GM19043 (cell line): Measurements from ENCODE around the gene PLCB1.

Source experiments
- ATAC-seq: cut with Tn5 transposase; IDR thresholded peaks from one replicate; pipeline ENCODE4 v1.9.1; 2021; ENCODE audit warnings: low read depth; ENCODE audit not compliant: unreplicated experiment

The PLCB1 gene

DNA sequence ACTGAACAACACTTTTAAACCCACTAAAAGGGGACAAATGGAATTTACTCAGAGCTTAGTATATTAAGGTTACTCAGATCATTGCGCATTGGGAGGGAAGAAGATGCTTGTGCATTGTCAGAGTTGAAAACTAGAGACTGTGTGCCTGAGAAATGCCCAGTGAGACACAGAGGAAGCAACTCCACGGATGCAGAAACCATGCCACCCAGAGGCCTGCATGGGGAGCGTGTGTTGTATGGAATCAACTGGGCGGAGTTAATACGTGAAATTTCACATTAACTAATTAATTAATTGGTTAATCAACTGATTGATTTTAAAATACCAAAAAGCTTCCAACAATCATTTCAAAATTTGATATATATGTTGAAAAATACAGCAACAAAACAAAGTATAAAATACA lies 391.6 kb downstream of the PLCB1 start:
- ATAC-seq: no peak

DNA sequence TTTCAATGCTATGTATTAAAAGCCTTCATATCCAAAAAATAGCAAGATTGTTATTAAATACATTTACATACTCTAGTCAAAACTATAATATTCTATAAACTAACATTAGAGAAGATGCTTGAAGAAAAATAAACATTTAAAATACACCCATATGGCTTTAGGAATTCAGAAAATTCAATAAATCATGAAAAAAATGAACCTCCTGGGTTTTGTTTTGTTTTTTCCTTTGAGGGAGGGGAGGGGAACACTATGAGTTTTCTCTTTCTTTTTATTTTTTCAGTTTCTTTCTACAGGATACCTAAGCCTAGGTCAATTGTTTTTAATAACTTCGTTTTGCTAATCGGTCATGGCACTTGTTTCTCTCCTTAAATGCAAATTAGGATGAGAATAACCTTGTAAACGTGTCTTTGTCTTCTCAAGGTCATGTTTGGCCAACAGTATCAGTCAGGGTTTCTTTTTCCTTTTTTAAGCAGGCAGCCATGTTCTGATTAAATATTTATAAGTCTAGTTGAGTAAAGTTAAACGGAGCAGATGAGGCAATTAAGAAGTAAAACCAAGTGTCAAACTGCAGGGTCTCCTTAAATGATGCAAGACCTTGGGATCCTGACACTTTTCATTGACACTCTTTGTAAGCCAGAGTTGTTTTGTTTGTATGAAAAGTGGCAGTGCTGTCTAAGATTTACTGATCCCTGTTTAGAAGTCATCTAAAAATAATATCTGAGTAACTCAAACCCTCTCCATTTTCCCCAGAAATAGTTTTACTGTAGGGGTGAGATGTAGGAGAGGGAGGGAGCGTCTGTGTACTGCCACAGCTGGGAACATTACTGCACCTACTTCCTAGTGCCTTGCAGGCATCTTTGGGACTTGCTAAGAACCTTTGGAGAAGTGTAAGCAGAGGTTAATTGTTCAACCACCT lies 392.3 kb downstream of the PLCB1 start:
- ATAC-seq: no peak

DNA sequence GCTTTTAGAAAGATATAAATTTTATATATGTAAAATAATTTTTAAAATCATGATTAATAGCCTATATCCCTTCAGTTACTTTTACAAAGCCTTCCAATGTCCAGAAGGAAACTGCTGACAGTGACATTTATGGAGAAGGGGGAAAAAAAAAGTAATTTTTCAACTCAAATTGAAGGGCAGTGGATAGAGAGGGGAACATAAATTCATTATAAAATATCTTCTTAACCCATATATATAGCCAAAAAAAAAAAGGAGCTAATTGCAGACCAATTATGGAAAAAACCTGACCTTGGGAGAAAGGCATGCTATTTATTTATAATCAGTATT lies 392.9 kb downstream of the PLCB1 start:
- ATAC-seq: no peak

DNA sequence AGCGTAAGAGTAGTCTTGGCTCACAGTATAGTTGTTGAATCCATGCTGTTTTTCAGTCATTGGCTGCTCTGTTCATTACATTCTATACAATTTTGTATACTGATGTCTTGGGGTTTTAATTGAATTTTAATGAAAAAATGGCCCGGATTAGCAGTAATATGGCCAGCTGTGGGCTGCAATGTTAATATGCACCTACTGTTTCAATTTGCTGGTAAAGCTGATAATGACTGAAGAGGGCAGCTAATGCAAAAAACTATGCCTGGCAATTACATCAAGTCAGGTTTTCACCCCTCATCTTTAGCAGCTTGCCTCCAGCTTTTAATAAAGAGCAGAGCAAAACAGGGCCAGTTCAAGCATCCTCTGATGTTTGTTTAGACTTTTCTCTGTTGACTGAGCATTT lies 394.5 kb downstream of the PLCB1 start:
- no peak for ATAC-seq

DNA sequence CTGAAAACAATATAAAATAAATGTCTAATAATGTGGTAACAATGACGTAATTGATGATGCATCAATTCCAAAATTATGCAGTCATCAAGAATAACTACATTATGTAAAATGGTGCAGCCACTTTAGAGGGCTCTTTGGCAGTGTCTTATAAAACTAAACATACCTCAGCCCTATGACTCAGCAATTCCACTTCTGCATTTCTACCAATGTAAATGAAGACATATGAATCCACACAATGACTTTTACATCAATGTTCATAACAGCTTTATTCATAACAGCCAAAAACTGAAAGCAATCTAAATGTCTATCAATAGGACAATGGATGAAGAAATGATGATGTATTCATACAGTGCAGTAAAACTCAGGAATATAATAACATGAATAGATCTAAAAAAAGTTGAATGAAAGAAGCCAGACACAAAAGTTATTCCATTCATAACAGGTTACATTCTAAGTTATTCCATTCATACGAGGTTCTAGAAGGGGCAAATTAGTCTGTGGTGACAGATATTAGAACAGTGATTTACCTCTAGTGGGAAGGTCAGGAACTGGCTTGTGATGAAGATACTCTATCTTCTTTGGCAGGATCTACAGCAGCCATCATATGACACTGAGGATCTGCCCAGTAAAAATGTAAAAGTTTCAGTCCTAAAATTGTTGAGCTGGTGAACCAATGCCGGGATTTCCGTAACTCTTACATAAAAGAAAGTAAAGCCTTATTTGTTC lies 396.1 kb downstream of the PLCB1 start:
- ATAC-seq: peak; percentile 48

DNA sequence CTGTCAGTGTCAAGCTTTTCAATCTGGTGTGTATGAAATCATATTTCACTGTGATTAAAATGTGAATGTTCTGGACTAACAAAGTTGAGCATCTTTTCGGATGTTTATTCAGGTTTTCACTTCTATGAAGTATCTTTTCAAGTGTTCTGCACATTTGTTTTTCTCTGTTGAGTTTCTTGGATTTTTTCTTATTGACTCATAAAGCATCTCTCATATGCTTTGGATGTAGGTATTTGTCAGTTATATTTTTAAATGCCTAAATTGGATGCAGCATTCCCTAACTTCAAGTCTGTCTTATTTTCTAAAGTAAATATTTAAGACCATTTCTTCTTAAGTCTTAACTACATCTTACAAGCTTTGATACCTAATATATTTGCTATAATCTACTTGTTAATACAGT lies 398.0 kb downstream of the PLCB1 start:
- no peak for ATAC-seq

DNA sequence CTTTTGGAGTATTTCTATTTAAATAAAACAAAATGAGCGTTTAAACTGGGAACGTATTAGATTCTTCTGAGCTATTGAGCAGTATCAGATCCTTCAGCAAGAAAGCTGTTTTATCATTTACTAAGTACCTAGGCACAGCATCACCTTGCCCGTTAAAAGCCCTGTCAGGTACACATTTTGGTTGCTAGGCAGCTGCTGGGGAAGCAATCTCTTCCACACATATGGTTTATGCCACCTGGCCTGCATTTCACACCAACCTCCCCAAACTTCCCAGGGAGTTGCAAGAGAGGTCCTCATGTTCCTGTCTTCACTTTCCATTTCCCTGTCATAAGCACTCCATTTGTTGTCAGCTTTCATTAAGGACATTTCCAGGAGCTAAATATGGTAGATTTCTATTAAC lies 400.1 kb downstream of the PLCB1 start:
- ATAC-seq: no peak

DNA sequence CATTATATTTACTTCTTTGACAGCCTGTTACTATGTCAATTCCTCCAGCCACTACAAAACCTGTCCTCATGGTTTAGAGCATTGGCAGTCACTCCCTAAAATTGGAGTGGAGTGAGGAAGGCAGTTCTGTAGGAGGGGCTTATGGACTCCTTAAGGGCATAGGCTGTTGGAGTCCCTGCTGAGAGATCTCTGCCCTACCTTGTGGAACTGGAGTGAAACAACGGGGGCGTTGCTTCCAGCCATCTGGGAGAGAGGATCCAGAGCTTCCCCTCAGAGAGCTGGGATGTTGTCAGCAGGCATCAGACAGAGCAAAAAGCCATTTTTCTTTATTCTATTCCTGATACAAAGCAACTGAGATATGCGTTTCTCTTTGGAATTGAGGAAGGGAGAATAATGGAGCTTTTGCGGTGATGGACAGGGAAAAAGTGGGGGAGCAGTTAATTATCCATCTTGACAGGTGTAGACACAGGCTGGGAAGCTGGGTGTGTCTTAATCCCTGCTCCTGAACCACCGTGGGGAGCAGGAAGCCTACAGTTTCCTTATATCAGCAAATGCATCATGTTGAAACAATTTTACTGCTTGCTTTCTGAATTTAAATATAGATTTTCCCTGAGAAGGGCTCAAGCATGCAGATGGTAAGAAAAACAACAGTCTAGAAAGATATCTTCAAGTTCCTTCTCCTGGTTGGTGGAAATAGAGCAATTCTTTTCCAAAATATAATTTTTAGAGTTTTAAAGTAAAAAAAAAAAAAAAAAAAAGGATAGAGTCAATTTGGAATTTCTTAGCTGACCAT lies 402.5 kb downstream of the PLCB1 start:
- ATAC-seq: no peak

DNA sequence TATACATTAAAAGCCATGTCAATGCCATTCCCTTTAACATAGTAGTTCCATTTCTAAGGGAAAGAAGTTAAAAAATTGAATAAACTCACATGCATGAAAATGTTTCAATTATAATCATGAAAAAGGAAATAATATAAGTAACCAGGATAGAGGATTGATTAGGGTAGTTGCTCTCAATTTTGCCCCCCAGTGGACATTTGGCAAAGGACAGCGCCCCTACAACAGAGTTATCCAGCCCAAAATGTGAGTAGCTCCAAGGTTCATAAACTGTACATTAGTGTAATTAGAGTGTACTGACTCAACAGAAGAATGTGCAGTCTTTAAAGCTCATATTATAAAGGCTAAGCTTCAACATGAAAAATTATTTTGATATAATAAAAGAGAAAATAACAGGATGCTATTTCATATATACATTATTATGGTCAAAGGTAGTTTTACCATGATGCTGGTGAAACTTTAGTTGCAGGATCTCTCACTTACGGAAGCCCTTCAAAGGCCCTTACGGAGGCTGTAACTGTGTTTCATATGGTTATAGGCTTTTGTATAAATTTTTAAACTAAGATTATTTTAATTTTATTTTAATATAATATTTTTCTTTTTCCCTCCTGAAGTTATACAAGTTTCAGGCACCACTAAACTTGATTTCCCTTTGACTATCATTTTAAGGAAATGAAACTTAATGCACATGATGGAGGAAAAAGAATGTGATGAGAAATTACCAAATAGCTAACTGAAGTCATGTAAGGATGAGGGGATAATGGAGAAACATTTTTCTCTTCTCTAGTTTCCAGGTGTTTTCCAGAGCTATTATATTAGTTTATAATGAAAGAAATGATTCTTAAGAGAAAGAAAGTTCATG lies 403.6 kb downstream of the PLCB1 start:
- ATAC-seq: no peak

DNA sequence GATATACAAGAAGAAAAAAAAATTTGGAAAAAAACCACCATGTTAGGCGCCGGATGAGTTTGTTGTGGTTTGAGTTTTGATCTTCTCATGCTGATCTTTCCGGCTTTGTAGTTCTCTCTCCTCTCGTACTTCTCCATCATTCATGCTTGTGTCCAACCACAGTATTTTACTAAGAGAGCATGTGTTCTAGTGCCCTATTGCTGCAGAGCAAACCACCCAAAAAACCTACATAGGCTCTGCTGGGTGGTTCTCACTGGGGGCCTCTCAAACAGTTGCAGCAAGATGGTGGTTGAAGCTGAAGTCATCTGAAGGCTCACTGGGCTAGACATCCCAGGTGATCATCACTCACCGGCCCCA lies 404.2 kb downstream of the PLCB1 start:
- ATAC-seq: no peak

DNA sequence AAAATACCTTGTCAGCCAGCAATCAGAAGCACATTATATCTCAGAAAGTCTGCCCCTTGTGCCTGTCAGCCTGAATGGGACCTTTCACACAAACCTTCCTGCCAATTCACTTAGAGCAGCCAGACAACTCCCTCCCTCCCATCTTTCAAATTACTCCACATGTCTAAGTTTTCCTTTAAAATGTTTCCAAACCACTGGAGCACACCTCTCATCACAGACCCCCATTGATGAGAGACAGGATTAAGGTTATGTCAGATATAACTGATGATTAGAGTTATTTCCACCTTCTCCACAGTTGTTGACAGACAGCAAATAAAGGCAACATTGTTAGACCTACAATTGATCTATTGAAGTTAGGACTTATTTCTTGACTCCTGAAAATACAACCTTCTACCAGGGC lies 408.4 kb downstream of the PLCB1 start:
- no peak for ATAC-seq

DNA sequence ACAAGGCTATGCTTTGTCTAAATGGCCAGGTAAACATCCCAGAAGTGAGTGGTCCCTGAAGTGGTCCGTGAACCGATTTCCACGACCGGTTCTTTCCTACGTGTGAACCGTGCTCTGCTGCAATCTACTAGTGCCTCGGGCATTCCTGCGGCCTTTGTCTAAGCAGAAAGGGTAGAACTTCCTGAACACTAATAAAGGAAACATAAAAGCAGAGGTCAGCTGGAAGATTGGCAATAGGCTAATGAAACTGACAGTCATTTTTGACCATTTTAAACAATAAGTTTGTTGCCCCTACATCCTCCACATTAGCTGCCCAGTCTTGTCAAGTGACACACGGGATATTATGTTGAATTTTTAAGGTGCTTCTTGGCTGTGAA lies 410.0 kb downstream of the PLCB1 start:
- no peak for ATAC-seq

DNA sequence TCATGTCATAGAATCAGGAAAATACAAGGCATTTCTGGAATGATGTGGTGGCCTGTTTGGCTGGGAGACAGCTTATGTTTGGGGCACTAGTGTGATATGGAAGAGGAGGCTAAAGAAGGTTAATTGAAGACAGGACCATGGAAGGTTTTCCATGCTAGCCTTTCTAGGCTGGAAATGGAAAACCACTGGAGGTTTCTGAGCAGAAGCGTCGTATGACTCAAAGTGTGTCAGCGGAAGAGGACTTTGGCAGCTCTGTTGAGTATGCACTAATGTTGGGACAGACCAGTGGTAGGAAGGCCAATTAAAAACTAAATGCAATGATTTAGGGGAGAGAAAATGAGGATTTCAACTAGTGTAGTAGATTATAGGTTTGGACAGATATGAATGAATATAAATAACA lies 413.1 kb downstream of the PLCB1 start:
- ATAC-seq: no peak

DNA sequence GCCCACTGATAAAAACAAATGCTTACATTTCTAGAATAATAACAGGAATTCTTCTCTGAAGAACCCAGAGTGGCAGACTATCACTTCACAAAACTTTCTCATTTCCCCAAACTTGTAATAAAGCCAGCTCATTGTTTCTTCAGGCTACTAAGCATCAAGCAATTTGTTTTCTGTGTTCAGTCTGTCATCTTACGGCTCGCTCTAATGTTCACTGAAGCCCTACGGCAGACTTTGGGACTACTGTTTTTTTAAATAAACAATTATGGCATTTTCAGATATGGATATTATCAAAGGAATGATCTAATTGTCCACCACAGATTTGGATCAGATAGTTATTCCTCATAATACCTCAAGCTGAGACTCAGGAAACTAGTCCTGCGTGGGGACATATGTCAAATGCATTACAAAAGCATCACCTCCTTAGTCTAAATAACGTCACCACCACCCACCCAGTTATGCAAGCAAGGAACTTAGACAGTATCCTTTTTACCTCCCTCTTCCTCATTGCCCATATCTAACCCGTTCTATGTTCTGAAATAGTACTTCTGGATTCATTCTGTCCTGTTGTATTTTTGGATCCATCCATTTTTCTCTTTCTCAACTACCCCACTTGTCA lies 415.1 kb downstream of the PLCB1 start:
- ATAC-seq: no peak

DNA sequence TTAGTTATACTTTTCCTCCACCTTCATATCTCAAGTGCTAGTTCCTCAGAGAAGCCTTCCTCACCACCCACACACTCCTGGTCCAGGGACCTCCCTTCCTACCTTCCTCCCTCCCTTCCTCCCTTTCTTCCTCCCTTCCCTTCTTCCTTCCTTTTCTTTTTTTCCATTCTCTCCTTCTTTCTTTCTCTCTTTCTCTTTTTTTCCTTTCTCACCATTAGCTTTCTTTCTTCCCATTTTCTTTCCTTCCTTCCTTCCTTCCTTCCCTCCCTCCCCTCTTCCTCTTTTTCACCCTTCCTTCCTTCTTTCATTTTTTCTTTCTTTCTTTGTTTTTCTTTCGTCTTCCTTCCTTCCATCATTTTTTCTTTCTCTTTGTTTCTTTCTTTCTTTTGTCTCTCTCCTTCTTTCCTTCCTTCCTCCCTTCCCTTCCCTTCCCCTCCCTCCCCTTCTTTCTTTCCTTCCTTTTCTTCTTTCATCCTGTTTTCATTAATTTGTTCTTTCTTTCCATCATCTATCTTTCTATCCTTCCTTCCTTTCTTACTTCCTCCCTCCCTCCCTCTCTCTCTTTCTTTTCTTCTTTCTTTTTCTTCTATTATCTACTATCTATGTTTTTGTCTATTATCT lies 416.0 kb downstream of the PLCB1 start:
- no peak for ATAC-seq

DNA sequence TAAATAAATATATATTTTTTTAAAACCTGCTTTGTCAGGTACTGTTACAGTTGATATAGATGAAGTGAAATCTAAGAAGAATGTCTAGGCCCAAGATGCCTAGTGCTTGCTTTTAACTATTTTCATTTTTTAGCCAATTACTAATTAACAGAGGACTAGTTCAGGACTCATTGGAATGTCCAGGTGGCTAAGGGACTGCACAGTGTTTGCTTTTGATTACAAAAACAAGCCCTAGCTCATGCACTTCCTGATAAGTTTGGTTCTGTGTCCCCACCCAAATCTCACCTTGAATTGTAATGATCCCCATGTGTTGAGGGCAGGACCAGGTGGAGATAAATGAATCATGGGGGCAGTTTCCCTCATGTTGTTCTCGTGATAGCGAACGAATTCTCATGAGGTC lies 417.1 kb downstream of the PLCB1 start:
- ATAC-seq: no peak

DNA sequence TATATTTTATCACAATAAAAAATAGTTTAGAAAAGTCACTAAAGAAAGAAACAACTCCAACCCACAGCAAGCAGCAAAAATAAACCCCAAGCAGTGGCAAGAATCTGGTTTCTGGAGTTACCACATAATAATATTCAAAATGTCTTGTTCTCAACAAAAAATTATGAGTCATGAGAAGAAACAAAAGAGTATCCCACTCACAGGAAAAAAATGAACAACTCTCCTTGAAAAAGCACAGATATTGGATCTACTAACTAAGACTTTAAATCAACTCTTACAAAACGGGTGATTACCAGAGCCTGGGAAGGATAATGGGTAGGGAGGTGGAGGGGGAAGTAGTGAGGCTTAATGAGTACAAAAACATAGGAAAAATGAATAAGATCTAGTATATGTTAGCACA lies 425.6 kb downstream of the PLCB1 start:
- ATAC-seq: no peak

DNA sequence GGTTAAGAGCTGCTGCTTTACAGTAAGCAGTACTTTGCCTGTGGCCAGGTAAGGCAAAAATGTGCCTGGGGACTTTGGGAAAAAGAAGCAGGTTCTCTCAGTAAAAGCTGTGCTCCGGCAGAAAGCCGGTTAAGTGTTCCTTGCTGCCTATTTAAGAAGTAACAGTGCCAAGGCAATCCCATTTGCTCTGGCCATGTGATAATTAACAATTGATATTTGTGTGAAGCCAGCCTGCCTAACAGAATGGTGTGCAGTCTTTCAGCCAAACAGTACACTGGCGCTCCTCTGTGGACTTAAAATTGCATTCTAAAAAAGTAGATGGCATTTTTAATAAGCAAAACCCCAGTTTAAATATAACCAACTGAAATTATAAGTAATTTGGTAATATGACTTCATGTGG lies 430.3 kb downstream of the PLCB1 start:
- no peak for ATAC-seq

DNA sequence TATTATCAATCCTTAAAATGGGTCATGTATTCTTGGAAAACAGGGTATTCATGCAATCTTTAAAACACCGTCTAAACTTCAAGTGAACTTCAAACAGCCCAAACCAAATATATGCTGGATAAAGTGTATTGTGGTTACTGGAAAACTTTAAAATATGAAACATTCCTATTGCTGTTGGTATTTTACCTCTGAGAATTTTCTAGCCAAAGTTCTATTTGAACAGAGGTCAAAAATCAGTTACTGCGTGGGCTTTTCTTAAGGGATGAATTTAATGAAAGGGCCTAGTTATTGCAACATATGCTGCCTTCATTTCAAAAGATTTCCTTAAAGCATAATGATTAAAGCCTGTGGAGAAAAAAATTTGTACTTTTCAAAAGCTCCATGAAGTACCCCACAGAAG lies 436.0 kb downstream of the PLCB1 start:
- ATAC-seq: no peak

DNA sequence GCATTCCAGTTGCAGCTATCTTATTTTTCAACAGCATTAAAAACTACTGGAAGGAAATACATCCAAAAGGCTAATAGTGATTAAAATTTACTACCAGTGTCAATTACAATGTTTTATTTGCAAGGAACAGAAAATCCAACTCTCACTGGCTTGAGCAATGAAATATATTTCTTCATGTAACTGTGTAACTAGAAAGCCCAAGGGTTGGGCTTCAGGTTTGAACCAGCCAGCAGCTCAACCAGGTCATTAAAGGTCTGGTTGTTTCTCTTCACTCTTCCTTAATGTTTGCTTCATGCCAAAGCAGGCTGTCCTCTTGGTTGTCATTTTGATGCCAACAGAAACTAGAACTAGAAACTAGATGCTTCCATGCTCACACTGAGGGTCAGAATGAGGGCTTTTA lies 437.7 kb downstream of the PLCB1 start:
- ATAC-seq: no peak
